MG63 (cell line): Measurements from ENCODE around the gene CYTH1. TPM values are rescaled to one million over a fixed set of nuclear protein-coding genes. Genes with fewer than 3 reads are reported as not detected.

Experiments
- DNase-seq: peaks from one replicate; pipeline ENCODE4 v3.0.0-alpha.2; 2020
- H3K27me3 ChIP-seq: fragments of 250-450 bp; sonication (Bioruptor Pico); 2 replicates; pipeline ENCODE4 v1.5.1; 2020; ENCODE audit warnings: mild to moderate bottlenecking, moderate library complexity
- H3K36me3 ChIP-seq: fragments of 250-450 bp; sonication (Bioruptor Pico); 2 replicates; pipeline ENCODE4 v1.5.1; 2020; ENCODE audit warnings: mild to moderate bottlenecking, moderate library complexity
- H3K4me3 ChIP-seq: fragments of 250-450 bp; sonication (Bioruptor Pico); 2 replicates; pipeline ENCODE4 v1.5.1; 2020; ENCODE audit warnings: mild to moderate bottlenecking, moderate library complexity
- H3K9me3 ChIP-seq: fragments of 250-450 bp; sonication (Bioruptor Pico); 2 replicates; pipeline ENCODE4 v1.5.1; 2020; ENCODE audit warnings: mild to moderate bottlenecking, moderate library complexity
- total RNA-seq: library from RNA; depleted of rRNA; stranded (reverse); fragments of >200 nt; shearing (Covaris generic); gene quantifications from 2 replicates; pipeline ENCODE4 v1.2.3, GENCODE V29; 2014; ENCODE audit warnings: low replicate concordance

Gene CYTH1
- total RNA-seq, 1 experiment from 2014 or later = 11.2 TPM

GRCh38 chr17:78736526-78737079 is 45.5 kb downstream of the CYTH1 start:
- no peak overlapping the region for H3K4me3 ChIP-seq
- peak; percentile 35 for DNase-seq

GRCh38 chr17:78735832-78736525 is 46.1 kb downstream of the CYTH1 start:
- Histone ChIP-seq H3K9me3 (no peaks in the 10 kb centered on the region), H3K4me3 (no peak overlapping the region), H3K36me3 (no peaks in the 10 kb centered on the region), H3K27me3 (no peaks in the 10 kb centered on the region)
- DNase-seq = no peak

More at GRCh38 chr17:78736526-78737079, 45.5 kb downstream of the CYTH1 start:
- no peaks in the 10 kb centered on the region for H3K9me3 ChIP-seq
- H3K27me3 ChIP-seq = no peaks in the 10 kb centered on the region
- no peaks in the 10 kb centered on the region for H3K36me3 ChIP-seq

- Histone ChIP-seq H3K9me3 (no peaks in the 10 kb centered on the region), H3K36me3 (no peaks in the 10 kb centered on the region), H3K27me3 (no peaks in the 10 kb centered on the region), H3K4me3 (no peak overlapping the region)
- DNase-seq = no peak
Measured at GRCh38 chr17:78734793-78735641, 47.1 kb downstream of the CYTH1 start.

GRCh38 chr17:78732354-78732753 is 49.7 kb downstream of the CYTH1 start:
- no peaks in the 10 kb centered on the region for H3K27me3 ChIP-seq
- H3K9me3 ChIP-seq = no peaks in the 10 kb centered on the region
- H3K36me3 ChIP-seq = no peaks in the 10 kb centered on the region
- no peak for DNase-seq
- no peak overlapping the region for H3K4me3 ChIP-seq

- Histone ChIP-seq H3K4me3 (no peak overlapping the region), H3K9me3 (no peaks in the 10 kb centered on the region), H3K36me3 (no peaks in the 10 kb centered on the region), H3K27me3 (no peaks in the 10 kb centered on the region)
- no peak for DNase-seq
Measured at GRCh38 chr17:78731904-78732303, 50.2 kb downstream of the CYTH1 start.

- Histone ChIP-seq H3K4me3 (no peak overlapping the region), H3K27me3 (no peaks in the 10 kb centered on the region), H3K36me3 (no peaks in the 10 kb centered on the region), H3K9me3 (no peaks in the 10 kb centered on the region)
- DNase-seq = no peak
Measured at GRCh38 chr17:78729641-78730040, 52.4 kb downstream of the CYTH1 start.

GRCh38 chr17:78728495-78728894 is 53.6 kb downstream of the CYTH1 start:
- no peak for DNase-seq
- no peaks in the 10 kb centered on the region for H3K9me3 ChIP-seq

GRCh38 chr17:78727476-78728229 is 54.4 kb downstream of the CYTH1 start:
- H3K9me3 ChIP-seq = no peaks in the 10 kb centered on the region
- no peaks in the 10 kb centered on the region for H3K27me3 ChIP-seq
- no peak for DNase-seq
- no peaks in the 10 kb centered on the region for H3K36me3 ChIP-seq
- no peak overlapping the region for H3K4me3 ChIP-seq

More at GRCh38 chr17:78728495-78728894, 53.6 kb downstream of the CYTH1 start:
- H3K4me3 ChIP-seq = no peak overlapping the region
- H3K36me3 ChIP-seq = no peaks in the 10 kb centered on the region
- no peaks in the 10 kb centered on the region for H3K27me3 ChIP-seq

GRCh38 chr17:78727057-78727456 is 55.0 kb downstream of the CYTH1 start:
- H3K27me3 ChIP-seq = no peaks in the 10 kb centered on the region
- H3K36me3 ChIP-seq = no peaks in the 10 kb centered on the region
- no peaks in the 10 kb centered on the region for H3K9me3 ChIP-seq
- no peak overlapping the region for H3K4me3 ChIP-seq
- no peak for DNase-seq

GRCh38 chr17:78726513-78726912 is 55.6 kb downstream of the CYTH1 start:
- no peaks in the 10 kb centered on the region for H3K27me3 ChIP-seq
- H3K9me3 ChIP-seq = no peaks in the 10 kb centered on the region
- DNase-seq = no peak
- H3K36me3 ChIP-seq = no peaks in the 10 kb centered on the region
- H3K4me3 ChIP-seq = no peak overlapping the region

GRCh38 chr17:78725448-78726021 is 56.5 kb downstream of the CYTH1 start:
- no peak for DNase-seq
- no peaks in the 10 kb centered on the region for H3K36me3 ChIP-seq
- H3K27me3 ChIP-seq = no peaks in the 10 kb centered on the region
- no peaks in the 10 kb centered on the region for H3K9me3 ChIP-seq
- no peak overlapping the region for H3K4me3 ChIP-seq

- no peaks in the 10 kb centered on the region for H3K9me3 ChIP-seq
- no peak overlapping the region for H3K4me3 ChIP-seq
- no peak for DNase-seq
- no peaks in the 10 kb centered on the region for H3K27me3 ChIP-seq
- H3K36me3 ChIP-seq = no peaks in the 10 kb centered on the region
Measured at GRCh38 chr17:78724999-78725398, 57.1 kb downstream of the CYTH1 start.

GRCh38 chr17:78724544-78724943 is 57.5 kb downstream of the CYTH1 start:
- no peak for DNase-seq
- Histone ChIP-seq H3K9me3 (no peaks in the 10 kb centered on the region), H3K4me3 (no peak overlapping the region), H3K27me3 (no peaks in the 10 kb centered on the region), H3K36me3 (no peaks in the 10 kb centered on the region)

- Histone ChIP-seq H3K27me3 (no peaks in the 10 kb centered on the region), H3K4me3 (no peak overlapping the region), H3K36me3 (no peaks in the 10 kb centered on the region), H3K9me3 (no peaks in the 10 kb centered on the region)
- no peak for DNase-seq
Measured at GRCh38 chr17:78723957-78724356, 58.1 kb downstream of the CYTH1 start.

- no peak for DNase-seq
- H3K4me3 ChIP-seq = no peak overlapping the region
- no peaks in the 10 kb centered on the region for H3K27me3 ChIP-seq
Measured at GRCh38 chr17:78723001-78723796, 58.9 kb downstream of the CYTH1 start.

GRCh38 chr17:78722246-78722761 is 59.8 kb downstream of the CYTH1 start:
- Histone ChIP-seq H3K9me3 (no peaks in the 10 kb centered on the region), H3K27me3 (no peaks in the 10 kb centered on the region), H3K36me3 (no peaks in the 10 kb centered on the region), H3K4me3 (no peak overlapping the region)
- DNase-seq = no peak

More at GRCh38 chr17:78723001-78723796, 58.9 kb downstream of the CYTH1 start:
- no peaks in the 10 kb centered on the region for H3K36me3 ChIP-seq
- H3K9me3 ChIP-seq = no peaks in the 10 kb centered on the region
